GM12878 (cell line): ENCODE results near the gene UBE2L5. TPM values are rescaled to one million over a fixed set of nuclear protein-coding genes. Genes with fewer than 3 reads are reported as not detected.

ENCODE experiments used
- CHD1 ChIP-seq: IDR thresholded peaks from 2 replicates; pipeline ENCODE4 v1.6.1; 2012; ENCODE audit warnings: low read depth, low read length, improper control_type of control experiment
- CHD4 ChIP-seq: fragments of 200-600 bp; sonication (generic); IDR thresholded peaks from 2 replicates; pipeline ENCODE4 v1.6.1; 2016; ENCODE audit warnings: mild to moderate bottlenecking
- E2F4 ChIP-seq: IDR thresholded peaks from 2 replicates; pipeline ENCODE4 v1.6.1; 2012; ENCODE audit warnings: low read depth, low read length, improper control_type of control experiment
- GABPA ChIP-seq: IDR thresholded peaks from 2 replicates; pipeline ENCODE4 v1.6.1; 2014; ENCODE audit warnings: antibody characterized with exemption, low read depth, mild to moderate bottlenecking, inconsistent platforms
- HCFC1 ChIP-seq: fragments of 150-350 bp; IDR thresholded peaks from 2 replicates; pipeline ENCODE4 v1.6.1; 2014; ENCODE audit warnings: low read length
- IRF4 ChIP-seq: IDR thresholded peaks from 2 replicates; pipeline ENCODE4 v1.6.1; 2011; ENCODE audit warnings: low read depth, low read length
- JUNB ChIP-seq: IDR thresholded peaks from 2 replicates; pipeline ENCODE4 v1.6.1; 2016; ENCODE audit warnings: antibody characterized with exemption, mild to moderate bottlenecking
- MYB ChIP-seq: fragments of 150-350 bp; IDR thresholded peaks from 2 replicates; pipeline ENCODE4 v1.6.1; 2014; ENCODE audit warnings: mild to moderate bottlenecking, low read depth, low read length, borderline replicate concordance
- MYC ChIP-seq: IDR thresholded peaks from 2 replicates; pipeline ENCODE4 v1.6.1; 2011; ENCODE audit warnings: mild to moderate bottlenecking, low read length, moderate library complexity, inconsistent platforms; ENCODE audit not compliant: insufficient read depth, insufficient replicate concordance, insufficient read length, severe bottlenecking
- NKRF ChIP-seq: fragments of 450-650 bp; conservative IDR thresholded peaks from 2 replicates; pipeline ENCODE4 v1.6.1; 2017; ENCODE audit warnings: mild to moderate bottlenecking, moderate library complexity
- NR2C1 ChIP-seq: fragments of 450-650 bp; IDR thresholded peaks from 2 replicates; pipeline ENCODE4 v1.6.1; 2017; ENCODE audit warnings: antibody characterized with exemption, mild to moderate bottlenecking, moderate library complexity
- PAX8 ChIP-seq: fragments of 450-650 bp; IDR thresholded peaks from 2 replicates; pipeline ENCODE4 v1.6.1; 2017; ENCODE audit warnings: mild to moderate bottlenecking, moderate library complexity
- POLR2AphosphoS5 ChIP-seq: IDR thresholded peaks from 2 replicates; pipeline ENCODE4 v1.6.1; 2011; ENCODE audit warnings: mild to moderate bottlenecking, low read length, inconsistent platforms
- RCOR1 ChIP-seq: conservative IDR thresholded peaks from 2 replicates; pipeline ENCODE4 v1.6.1; 2012; ENCODE audit warnings: low read depth, low read length, improper control_type of control experiment
- RFX5 ChIP-seq: IDR thresholded peaks from 2 replicates; pipeline ENCODE4 v1.6.1; 2011; ENCODE audit warnings: low read depth, low read length, improper control_type of control experiment
- SMAD1 ChIP-seq: fragments of 450-650 bp; IDR thresholded peaks from 2 replicates; pipeline ENCODE4 v1.6.1; 2018; ENCODE audit warnings: mild to moderate bottlenecking, low read depth; ENCODE audit not compliant: partially characterized antibody
- SREBF1 ChIP-seq: IDR thresholded peaks from 2 replicates; pipeline ENCODE4 v1.6.1; 2012; ENCODE audit warnings: mild to moderate bottlenecking, low read length
- SUZ12 ChIP-seq: fragments of 200-600 bp; sonication (generic); IDR thresholded peaks from one replicate; pipeline ENCODE4 v1.6.1; 2018; ENCODE audit warnings: antibody characterized with exemption, mild to moderate bottlenecking; ENCODE audit not compliant: unreplicated experiment
- TCF7 ChIP-seq: IDR thresholded peaks from 2 replicates; pipeline ENCODE4 v1.6.1; 2014; ENCODE audit warnings: antibody characterized with exemption, borderline replicate concordance
- ZNF274 ChIP-seq: IDR thresholded peaks from one replicate; pipeline ENCODE4 v1.8.0; 2011; ENCODE audit not compliant: insufficient read length, insufficient read depth
- polyA plus RNA-seq, 11 experiments: library from polyadenylated mRNA; depleted of rRNA in 4 of 11; unstranded in 6 of 11; stranded (reverse) in 5 of 11; fragments of >200 nt; fragmentation: Nextera tagmentation in 4 of 11; fragmentation: Illumina TruSeq in 1 of 11; extraction: Ambion mirVana in 4 of 11; extraction: Trizol in 1 of 11; gene quantifications; 1 replicate in 1 of 11; 2 replicates in 10 of 11; pipeline versions ENCODE4 v1.2.1 to v1.2.3, GENCODE V29; 2011 to 2016; ENCODE audit warnings: inconsistent platforms in 2 of 11, missing spikeins in 2 of 11, low read depth in 1 of 11
- total RNA-seq, 4 experiments: library from RNA; depleted of rRNA in 3 of 4; stranded (reverse); fragments of >200 nt in 3 of 4; fragmentation: Illumina TruSeq in 1 of 4; extraction: Trizol in 1 of 4; gene quantifications; 2 replicates each; pipeline versions ENCODE4 v1.2.1 to v1.2.3, GENCODE V29; 2013 to 2021
- TF ChIP-seq, protein P1 (sequence below): IDR thresholded peaks from 2 replicates; pipeline ENCODE4 v1.6.1; 2012; ENCODE audit warnings: mild to moderate bottlenecking, low read depth, low read length
- TF ChIP-seq, protein P2 (sequence below): IDR thresholded peaks from 2 replicates; pipeline ENCODE4 v1.6.1; 2012; ENCODE audit warnings: low read depth, low read length, improper control_type of control experiment

UBE2L5 gene
- total and polyA plus RNA-seq, 10 of the 15 experiments (the other 5 are each of a cell fraction or from before 2014, with no cell fraction given) = 0.03 to 1.1 (median 0.19) TPM; not detected in 2

DNA sequence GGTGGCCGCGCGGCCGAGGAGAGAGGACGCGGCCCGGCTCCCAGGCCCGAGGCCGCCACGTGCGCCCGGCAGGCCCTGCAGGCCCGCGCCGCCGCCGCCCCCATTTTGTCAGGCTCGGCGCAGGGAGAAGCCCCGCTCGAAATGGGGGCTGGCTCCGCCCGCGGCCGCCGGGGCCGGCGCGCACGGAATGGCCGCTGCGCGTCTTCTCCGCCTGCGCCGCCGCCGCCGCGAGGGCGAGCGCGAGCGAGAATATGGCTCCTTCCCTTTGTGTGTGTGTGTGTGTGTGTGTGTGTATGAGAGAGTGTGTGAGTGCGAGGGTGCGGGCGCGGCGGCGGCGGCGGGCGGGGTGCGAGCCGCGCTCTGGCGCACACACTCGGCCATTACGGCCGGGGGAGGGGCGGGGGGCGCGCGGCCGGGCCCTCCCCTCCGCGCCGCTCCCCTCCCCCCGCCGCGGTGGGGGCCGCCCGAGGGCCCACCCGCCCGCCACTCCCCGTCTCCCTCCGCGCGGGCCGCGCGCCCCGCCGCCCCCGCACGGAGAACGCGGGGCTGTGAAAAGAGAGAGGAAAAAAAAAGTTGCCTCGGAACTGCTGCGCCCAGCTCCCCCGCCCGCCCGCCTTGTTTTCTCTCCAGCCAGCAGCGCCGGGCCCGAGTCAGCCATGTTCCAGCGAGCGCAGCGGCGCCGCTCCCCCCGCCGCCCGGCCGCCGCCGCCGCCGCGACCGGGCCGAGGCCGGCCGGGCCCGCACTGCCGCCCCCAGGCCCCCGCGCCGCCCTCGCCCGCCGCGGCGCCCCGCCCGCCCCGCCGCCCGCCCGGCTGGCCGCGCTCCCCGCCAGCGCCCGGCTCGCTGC, 42.4 kb downstream of the UBE2L5 start (continued):
- TF ChIP-seq, protein P1, sequence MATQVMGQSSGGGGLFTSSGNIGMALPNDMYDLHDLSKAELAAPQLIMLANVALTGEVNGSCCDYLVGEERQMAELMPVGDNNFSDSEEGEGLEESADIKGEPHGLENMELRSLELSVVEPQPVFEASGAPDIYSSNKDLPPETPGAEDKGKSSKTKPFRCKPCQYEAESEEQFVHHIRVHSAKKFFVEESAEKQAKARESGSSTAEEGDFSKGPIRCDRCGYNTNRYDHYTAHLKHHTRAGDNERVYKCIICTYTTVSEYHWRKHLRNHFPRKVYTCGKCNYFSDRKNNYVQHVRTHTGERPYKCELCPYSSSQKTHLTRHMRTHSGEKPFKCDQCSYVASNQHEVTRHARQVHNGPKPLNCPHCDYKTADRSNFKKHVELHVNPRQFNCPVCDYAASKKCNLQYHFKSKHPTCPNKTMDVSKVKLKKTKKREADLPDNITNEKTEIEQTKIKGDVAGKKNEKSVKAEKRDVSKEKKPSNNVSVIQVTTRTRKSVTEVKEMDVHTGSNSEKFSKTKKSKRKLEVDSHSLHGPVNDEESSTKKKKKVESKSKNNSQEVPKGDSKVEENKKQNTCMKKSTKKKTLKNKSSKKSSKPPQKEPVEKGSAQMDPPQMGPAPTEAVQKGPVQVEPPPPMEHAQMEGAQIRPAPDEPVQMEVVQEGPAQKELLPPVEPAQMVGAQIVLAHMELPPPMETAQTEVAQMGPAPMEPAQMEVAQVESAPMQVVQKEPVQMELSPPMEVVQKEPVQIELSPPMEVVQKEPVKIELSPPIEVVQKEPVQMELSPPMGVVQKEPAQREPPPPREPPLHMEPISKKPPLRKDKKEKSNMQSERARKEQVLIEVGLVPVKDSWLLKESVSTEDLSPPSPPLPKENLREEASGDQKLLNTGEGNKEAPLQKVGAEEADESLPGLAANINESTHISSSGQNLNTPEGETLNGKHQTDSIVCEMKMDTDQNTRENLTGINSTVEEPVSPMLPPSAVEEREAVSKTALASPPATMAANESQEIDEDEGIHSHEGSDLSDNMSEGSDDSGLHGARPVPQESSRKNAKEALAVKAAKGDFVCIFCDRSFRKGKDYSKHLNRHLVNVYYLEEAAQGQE = no peak
- TF ChIP-seq GABPA (no peak), IRF4 (no peak), RFX5 (no peak), POLR2AphosphoS5 (peak; percentile 54; the same call in 1 of the 2 replicates), HCFC1 (0 out of 2 replicates have a peak, but pooled peaks have one; percentile 23), NR2C1 (peak; percentile 43), RCOR1 (no peak), ZNF274 (no peak), SMAD1 (no peak), CHD4 (no peak), SREBF1 (no peak), PAX8 (no peak), TCF7 (no peak), CHD1 (0 out of 2 replicates have a peak, but pooled peaks have one; percentile 22), JUNB (no peak), E2F4 (no peak), SUZ12 (no peak), NKRF (peak; percentile 96), MYC (peak; percentile 77), MYB (no peak)
- TF ChIP-seq, protein P2, sequence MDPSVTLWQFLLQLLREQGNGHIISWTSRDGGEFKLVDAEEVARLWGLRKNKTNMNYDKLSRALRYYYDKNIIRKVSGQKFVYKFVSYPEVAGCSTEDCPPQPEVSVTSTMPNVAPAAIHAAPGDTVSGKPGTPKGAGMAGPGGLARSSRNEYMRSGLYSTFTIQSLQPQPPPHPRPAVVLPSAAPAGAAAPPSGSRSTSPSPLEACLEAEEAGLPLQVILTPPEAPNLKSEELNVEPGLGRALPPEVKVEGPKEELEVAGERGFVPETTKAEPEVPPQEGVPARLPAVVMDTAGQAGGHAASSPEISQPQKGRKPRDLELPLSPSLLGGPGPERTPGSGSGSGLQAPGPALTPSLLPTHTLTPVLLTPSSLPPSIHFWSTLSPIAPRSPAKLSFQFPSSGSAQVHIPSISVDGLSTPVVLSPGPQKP = no peak
